Activated CD4-positive, alpha-beta T cell treated with anti-CD3 and anti-CD28 coated beads, Interleukin-2, amount 10 ng/mL, durations not matched to agents 7 days and 5 days (primary cell): ENCODE data around the gene CYSLTR2. TPM values are rescaled to one million over a fixed set of nuclear protein-coding genes. Genes with fewer than 3 reads are reported as not detected.
"Not testable (repeated sequence)": the region's sequence is repeated elsewhere in the genome, so short reads cannot be mapped to it uniquely, and the experiment has no call there.

Experiments used
- CTCF ChIA-PET: fragments of 350-600 bp; sonication (Branson Sonifier 250); formaldehyde crosslinking; loops from one replicate; lab custom pipeline; 2021; ENCODE audit warnings: antibody characterized with exemption; lab: Charles Lee
- POLR2A ChIA-PET: fragments of 350-600 bp; sonication (Branson Sonifier 250); formaldehyde crosslinking; loops from one replicate; lab custom pipeline; 2021; ENCODE audit warnings: antibody characterized with exemption; lab: Charles Lee
- DNase-seq: peaks from one replicate; pipeline ENCODE4 v3.0.0-alpha.2; 2020
- H3K27ac Mint-ChIP-seq: one replicate; pipeline ENCODE4 v1.8.0; 2021; ENCODE audit warnings: mild to moderate bottlenecking, moderate library complexity, mixed read lengths
- H3K27me3 Mint-ChIP-seq: one replicate; pipeline ENCODE4 v1.8.0; 2021; ENCODE audit warnings: mixed read lengths
- H3K36me3 Mint-ChIP-seq: one replicate; pipeline ENCODE4 v1.8.0; 2021; ENCODE audit warnings: low read depth, mixed read lengths
- H3K4me1 Mint-ChIP-seq: one replicate; pipeline ENCODE4 v1.8.0; 2021; ENCODE audit warnings: mixed read lengths
- H3K4me3 Mint-ChIP-seq: one replicate; pipeline ENCODE4 v1.8.0; 2021; ENCODE audit warnings: mild to moderate bottlenecking, moderate library complexity, mixed read lengths
- H3K9me3 Mint-ChIP-seq: one replicate; pipeline ENCODE4 v1.8.0; 2021; ENCODE audit warnings: mixed read lengths
- total RNA-seq, 2 experiments: library from RNA; stranded (reverse); gene quantifications; one replicate each; pipeline ENCODE4 v1.2.3, GENCODE V29; 2021

Gene CYSLTR2
- total RNA-seq, 2 experiments from 2014 or later = 3.1 to 3.7 TPM

- ChIA-PET POLR2A (no interaction called here), CTCF (no interaction called here)
- Mint-ChIP-seq H3K36me3 (no peaks in the 10 kb centered on the region), H3K27me3 (no peaks in the 10 kb centered on the region), H3K27ac (no peak overlapping the region), H3K4me3 (no peak overlapping the region), H3K9me3 (no peaks in the 10 kb centered on the region), H3K4me1 (peaks cover 7% of the 10 kb centered on the region)
- no peak for DNase-seq
Observed at GRCh38 chr13:48679941-48680680, 26.4 kb downstream of the CYSLTR2 start.

- ChIA-PET POLR2A (no interaction called here), CTCF (no interaction called here)
- H3K9me3 Mint-ChIP-seq = no peaks in the 10 kb centered on the region
- H3K27ac Mint-ChIP-seq = no peak overlapping the region
- H3K36me3 Mint-ChIP-seq = no peaks in the 10 kb centered on the region
- no peaks in the 10 kb centered on the region for H3K27me3 Mint-ChIP-seq
- H3K4me3 Mint-ChIP-seq = no peak overlapping the region
- DNase-seq = no peak
- H3K4me1 Mint-ChIP-seq = peaks cover 7% of the 10 kb centered on the region
Observed at GRCh38 chr13:48680756-48681392, 27.1 kb downstream of the CYSLTR2 start.

DNA sequence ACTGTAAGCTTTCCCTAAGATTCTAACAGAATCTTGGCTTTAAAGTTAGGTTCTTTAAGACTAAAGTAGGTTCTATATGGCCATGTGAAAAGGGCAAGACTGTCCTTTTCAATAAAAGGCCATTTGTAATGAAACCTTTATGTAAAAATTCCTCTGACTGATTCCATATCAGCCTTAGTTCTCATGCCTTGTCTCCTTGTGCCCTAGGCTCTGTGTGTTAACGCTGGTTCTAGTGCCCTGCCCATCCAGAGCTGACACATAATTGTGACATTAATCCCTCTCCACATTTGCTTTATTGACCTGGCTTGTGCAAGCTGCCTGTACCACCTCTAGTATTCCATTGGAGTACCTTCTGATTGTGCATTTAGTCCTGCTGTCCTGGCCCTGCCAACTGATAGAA is 28.2 kb downstream of the CYSLTR2 start:
- no peak overlapping the region for H3K27ac Mint-ChIP-seq
- POLR2A ChIA-PET = no interaction called here
- H3K4me3 Mint-ChIP-seq = no peak overlapping the region
- H3K27me3 Mint-ChIP-seq = no peaks in the 10 kb centered on the region
- no peaks in the 10 kb centered on the region for H3K9me3 Mint-ChIP-seq
- CTCF ChIA-PET = no interaction called here
- no peaks in the 10 kb centered on the region for H3K36me3 Mint-ChIP-seq
- peaks cover 5% of the 10 kb centered on the region for H3K4me1 Mint-ChIP-seq
- no peak for DNase-seq

DNA sequence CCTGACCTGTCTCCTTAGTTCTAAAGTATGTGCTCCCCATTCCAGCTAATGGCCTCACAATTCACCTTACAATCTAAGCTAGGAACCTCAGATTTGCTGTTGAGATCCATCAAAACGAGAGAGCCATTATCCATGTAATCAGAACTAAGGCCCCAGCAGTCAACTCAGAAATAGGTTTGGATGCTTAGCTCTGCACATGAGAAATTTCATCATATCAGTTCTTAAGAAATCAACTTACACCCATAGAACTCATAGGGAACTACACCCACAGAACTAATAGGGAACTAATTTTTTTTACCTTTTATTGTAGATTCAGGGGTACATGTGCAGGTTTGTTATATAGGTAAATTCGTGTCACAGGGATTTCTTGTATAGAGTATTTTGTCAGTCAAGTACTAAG is 28.7 kb downstream of the CYSLTR2 start:
- Mint-ChIP-seq H3K27me3 (no peaks in the 10 kb centered on the region), H3K36me3 (no peaks in the 10 kb centered on the region), H3K4me1 (no peaks in the 10 kb centered on the region), H3K4me3 (no peak overlapping the region), H3K9me3 (no peaks in the 10 kb centered on the region), H3K27ac (no peak overlapping the region)
- ChIA-PET CTCF (no interaction called here), POLR2A (no interaction called here)
- DNase-seq = no peak

- DNase-seq = no peak
- Mint-ChIP-seq H3K4me1 (no peaks in the 10 kb centered on the region), H3K4me3 (no peak overlapping the region), H3K27ac (no peak overlapping the region), H3K27me3 (no peaks in the 10 kb centered on the region), H3K36me3 (no peaks in the 10 kb centered on the region), H3K9me3 (peaks cover 9% of the 10 kb centered on the region)
- ChIA-PET CTCF (no interaction called here), POLR2A (no interaction called here)
Observed at GRCh38 chr13:48686636-48687210, 33.0 kb downstream of the CYSLTR2 start.

DNA sequence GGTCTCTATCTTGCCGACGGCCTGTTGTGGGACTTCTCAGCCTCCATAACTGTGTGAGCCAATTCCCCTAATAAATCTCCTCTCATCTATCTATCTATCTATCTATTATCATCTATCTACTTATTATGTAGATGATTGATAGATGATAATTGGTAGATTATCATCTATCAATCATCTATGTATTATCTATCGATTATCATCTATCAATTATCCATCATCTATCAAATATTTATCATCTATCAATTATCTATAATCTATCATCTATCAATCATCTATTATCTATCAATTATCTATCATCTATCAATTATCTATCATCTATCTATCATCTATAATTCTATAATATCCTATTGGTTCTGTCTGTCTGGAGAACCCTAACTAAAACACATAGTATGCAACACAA is 33.5 kb downstream of the CYSLTR2 start:
- H3K27me3 Mint-ChIP-seq = no peaks in the 10 kb centered on the region
- no peak overlapping the region for H3K27ac Mint-ChIP-seq
- peaks cover 9% of the 10 kb centered on the region for H3K9me3 Mint-ChIP-seq
- H3K4me3 Mint-ChIP-seq = no peak overlapping the region
- H3K36me3 Mint-ChIP-seq = no peaks in the 10 kb centered on the region
- no peaks in the 10 kb centered on the region for H3K4me1 Mint-ChIP-seq
- ChIA-PET CTCF (no interaction called here), POLR2A (no interaction called here)
- DNase-seq = no peak

- Mint-ChIP-seq H3K27ac (no peak overlapping the region), H3K27me3 (no peaks in the 10 kb centered on the region), H3K4me3 (no peak overlapping the region), H3K4me1 (no peaks in the 10 kb centered on the region), H3K9me3 (peaks cover 12% of the 10 kb centered on the region), H3K36me3 (peaks cover 14% of the 10 kb centered on the region)
- ChIA-PET CTCF (no interaction called here), POLR2A (no interaction called here)
- DNase-seq = no peak
Observed at GRCh38 chr13:48693998-48694397, 40.3 kb downstream of the CYSLTR2 start.

DNA sequence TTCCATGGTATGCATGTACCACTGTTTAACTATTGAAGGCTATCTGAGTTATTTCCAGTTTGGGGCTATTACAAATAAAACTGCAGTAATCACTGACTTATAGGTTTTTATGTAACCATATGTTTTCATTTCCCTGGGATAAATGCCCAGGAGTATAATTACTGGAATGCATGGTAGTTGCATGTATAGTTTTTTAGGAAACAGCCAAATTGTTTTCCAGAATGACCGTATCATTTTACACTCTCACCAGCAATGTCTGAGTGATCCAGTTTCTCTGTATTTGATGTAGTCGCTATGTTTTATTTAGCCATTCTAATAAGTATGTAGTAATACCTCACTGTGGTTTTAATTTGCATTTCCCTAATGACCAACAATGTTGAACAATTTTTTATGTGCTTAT is 42.0 kb downstream of the CYSLTR2 start:
- no peaks in the 10 kb centered on the region for H3K27me3 Mint-ChIP-seq
- no peak overlapping the region for H3K4me3 Mint-ChIP-seq
- ChIA-PET POLR2A (no interaction called here), CTCF (no interaction called here)
- H3K36me3 Mint-ChIP-seq = peaks cover 17% of the 10 kb centered on the region
- H3K9me3 Mint-ChIP-seq = peaks cover 6% of the 10 kb centered on the region
- H3K4me1 Mint-ChIP-seq = no peaks in the 10 kb centered on the region
- H3K27ac Mint-ChIP-seq = no peak overlapping the region
- no peak for DNase-seq

DNA sequence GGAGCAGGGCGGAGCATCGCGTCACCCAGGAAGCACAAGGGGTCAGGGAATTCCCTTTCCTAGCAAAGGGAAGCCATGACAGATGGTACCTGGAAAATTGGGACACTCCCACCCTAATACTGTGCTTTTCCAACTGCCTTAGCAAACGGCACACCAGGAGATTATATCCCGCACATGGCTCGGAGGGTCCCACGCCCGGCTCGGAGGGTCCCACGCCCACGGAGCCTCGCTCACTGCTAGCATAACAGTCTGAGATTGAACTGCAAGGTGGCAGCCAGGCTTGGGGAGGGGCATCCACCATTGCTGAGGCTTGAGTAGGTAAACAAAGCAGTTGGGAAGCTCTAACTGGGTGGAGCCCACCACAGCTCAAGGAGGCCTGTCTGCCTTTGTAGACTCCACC is 42.9 kb downstream of the CYSLTR2 start:
- H3K4me3 Mint-ChIP-seq, DNase-seq, H3K9me3 Mint-ChIP-seq, CTCF ChIA-PET, POLR2A ChIA-PET, H3K27me3 Mint-ChIP-seq, H3K27ac Mint-ChIP-seq, H3K4me1 Mint-ChIP-seq: not testable (repeated sequence)
- peaks cover 17% of the 10 kb centered on the region for H3K36me3 Mint-ChIP-seq

GRCh38 chr13:48707405-48707804 is 53.7 kb downstream of the CYSLTR2 start:
- DNase-seq = no peak
- H3K9me3 Mint-ChIP-seq = peaks cover 33% of the 10 kb centered on the region
- no peaks in the 10 kb centered on the region for H3K4me1 Mint-ChIP-seq
- POLR2A ChIA-PET = no interaction called here
- no peak overlapping the region for H3K4me3 Mint-ChIP-seq
- CTCF ChIA-PET = interaction anchor here (0.6 kb wide), 1 partner anchor 799 kb away, joined by 3 read pairs; no protein-coding TSS in a partner anchor
- no peaks in the 10 kb centered on the region for H3K27me3 Mint-ChIP-seq
- H3K36me3 Mint-ChIP-seq = no peaks in the 10 kb centered on the region
- H3K27ac Mint-ChIP-seq = no peak overlapping the region

DNA sequence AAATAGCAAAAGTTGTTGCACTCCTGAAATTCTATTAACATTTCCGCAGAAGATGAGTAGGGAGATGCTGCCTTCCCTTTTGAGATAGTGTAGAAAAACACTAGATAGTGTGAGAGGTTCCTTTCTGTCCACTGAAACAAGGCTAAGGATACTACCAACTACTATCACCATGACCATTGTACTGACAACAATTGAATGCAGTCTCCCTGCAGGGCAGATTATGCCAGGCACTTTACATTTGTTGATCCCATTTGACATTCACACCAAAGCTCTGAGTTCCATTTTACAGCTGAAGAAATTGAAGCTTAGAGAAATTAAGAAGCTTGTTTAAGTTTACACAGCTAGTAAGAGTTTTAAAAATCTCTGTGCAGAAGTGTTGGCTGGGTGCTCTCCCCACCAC is 55.0 kb downstream of the CYSLTR2 start:
- peaks cover 33% of the 10 kb centered on the region for H3K9me3 Mint-ChIP-seq
- no peaks in the 10 kb centered on the region for H3K36me3 Mint-ChIP-seq
- no peak overlapping the region for H3K4me3 Mint-ChIP-seq
- H3K27me3 Mint-ChIP-seq = no peaks in the 10 kb centered on the region
- H3K27ac Mint-ChIP-seq = no peak overlapping the region
- H3K4me1 Mint-ChIP-seq = no peaks in the 10 kb centered on the region
- CTCF ChIA-PET = no interaction called here
- DNase-seq = no peak
- POLR2A ChIA-PET = no interaction called here

DNA sequence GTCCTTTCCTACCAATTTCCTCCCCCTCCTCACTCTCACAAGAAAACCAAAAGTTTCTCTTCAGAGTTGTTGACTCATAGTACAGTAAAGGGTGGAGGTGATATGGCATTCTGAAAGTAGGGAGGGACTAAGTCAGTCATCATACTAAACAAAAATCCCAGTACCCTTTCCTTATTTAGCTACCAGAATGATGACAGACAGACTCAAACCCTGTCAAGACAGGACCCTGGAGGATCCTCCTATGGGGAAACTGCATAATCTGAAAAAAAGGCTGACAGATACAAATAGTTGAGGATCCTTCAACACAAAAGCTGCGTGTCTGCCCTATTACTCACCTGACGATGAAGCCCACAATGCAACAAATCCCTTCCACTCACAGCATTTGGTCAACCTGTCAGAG is 55.5 kb downstream of the CYSLTR2 start:
- H3K9me3 Mint-ChIP-seq = peaks cover 36% of the 10 kb centered on the region
- H3K36me3 Mint-ChIP-seq = no peaks in the 10 kb centered on the region
- H3K27me3 Mint-ChIP-seq = no peaks in the 10 kb centered on the region
- CTCF ChIA-PET = no interaction called here
- POLR2A ChIA-PET = no interaction called here
- H3K27ac Mint-ChIP-seq = no peak overlapping the region
- DNase-seq = no peak
- no peak overlapping the region for H3K4me3 Mint-ChIP-seq
- no peaks in the 10 kb centered on the region for H3K4me1 Mint-ChIP-seq

DNA sequence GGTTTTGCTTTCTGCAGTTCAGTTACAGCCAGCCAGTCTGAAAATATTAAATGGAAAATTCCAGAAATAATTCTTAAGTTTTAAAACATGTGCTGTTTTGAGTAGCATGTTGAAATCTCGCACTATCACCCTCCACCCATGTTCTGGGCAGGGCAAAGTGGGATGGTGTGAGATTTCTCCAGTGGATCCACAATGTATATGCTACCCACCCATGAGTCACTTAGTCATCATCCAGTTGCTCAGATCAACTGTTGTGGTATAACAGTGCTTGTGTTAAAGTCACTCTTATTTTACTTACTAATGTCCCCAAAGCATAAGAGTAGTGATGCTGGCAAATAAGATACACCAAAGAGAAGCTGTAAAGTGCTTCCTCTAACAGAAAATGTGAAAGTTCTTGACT is 56.4 kb downstream of the CYSLTR2 start:
- no peaks in the 10 kb centered on the region for H3K27me3 Mint-ChIP-seq
- H3K4me1 Mint-ChIP-seq = no peaks in the 10 kb centered on the region
- H3K36me3 Mint-ChIP-seq = no peaks in the 10 kb centered on the region
- H3K4me3 Mint-ChIP-seq = no peak overlapping the region
- H3K9me3 Mint-ChIP-seq = peaks cover 31% of the 10 kb centered on the region
- DNase-seq = no peak
- no peak overlapping the region for H3K27ac Mint-ChIP-seq
- ChIA-PET CTCF (no interaction called here), POLR2A (no interaction called here)
